ENCODE measurements around the gene RAF1.

Gene RAF1

DNA sequence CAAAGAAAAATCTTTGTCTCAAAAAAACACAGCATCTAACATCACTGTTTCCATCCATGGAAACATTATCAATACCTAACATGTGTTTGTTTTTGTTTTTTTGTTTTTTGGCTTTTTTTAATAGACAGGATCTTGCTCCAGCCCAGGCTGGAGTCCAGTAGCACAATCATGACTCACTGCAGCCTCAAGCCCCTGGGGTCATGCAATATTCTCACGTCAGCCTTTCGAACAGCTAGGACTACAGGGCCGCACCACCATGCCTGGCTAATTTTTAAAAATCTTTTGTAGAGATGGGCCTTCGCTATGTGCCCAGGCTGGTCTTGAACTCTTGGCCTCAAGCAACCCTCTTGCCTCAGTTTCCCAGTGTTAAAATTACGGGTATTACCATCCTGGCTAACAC is 52.8 kb downstream of the RAF1 start:
- no peak overlapping the region for H3K27ac Mint-ChIP-seq
- H3K9me3 Mint-ChIP-seq = no peaks in the 10 kb centered on the region
- no peak overlapping the region for H3K4me3 Mint-ChIP-seq
- H3K36me3 Mint-ChIP-seq (ENCODE audit: low read depth) = peaks cover 34% of the 10 kb centered on the region
- H3K27me3 Mint-ChIP-seq (ENCODE audit: low read depth) = no peaks in the 10 kb centered on the region
- H3K4me1 Mint-ChIP-seq (ENCODE audit: low read depth) = peaks cover 24% of the 10 kb centered on the region

DNA sequence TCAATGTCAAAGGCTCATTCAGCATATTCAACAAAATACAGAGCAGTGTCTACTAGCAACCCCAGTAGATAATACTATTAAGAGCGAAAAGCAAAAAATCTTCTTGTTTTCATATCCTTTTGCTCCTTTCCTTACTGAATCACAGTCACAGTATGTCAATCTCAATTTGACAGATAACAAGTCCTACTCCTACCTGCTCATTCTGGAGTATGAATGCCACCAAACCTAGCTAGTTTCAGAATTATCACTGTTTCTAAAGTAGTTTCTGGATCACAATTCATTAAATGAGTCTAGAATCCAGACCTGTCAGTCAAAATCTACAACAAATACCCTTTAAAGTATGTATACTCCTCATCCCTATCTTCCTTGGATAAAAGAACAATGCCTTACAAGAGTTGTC is 55.5 kb downstream of the RAF1 start:
- no peak overlapping the region for H3K27ac Mint-ChIP-seq

DNA sequence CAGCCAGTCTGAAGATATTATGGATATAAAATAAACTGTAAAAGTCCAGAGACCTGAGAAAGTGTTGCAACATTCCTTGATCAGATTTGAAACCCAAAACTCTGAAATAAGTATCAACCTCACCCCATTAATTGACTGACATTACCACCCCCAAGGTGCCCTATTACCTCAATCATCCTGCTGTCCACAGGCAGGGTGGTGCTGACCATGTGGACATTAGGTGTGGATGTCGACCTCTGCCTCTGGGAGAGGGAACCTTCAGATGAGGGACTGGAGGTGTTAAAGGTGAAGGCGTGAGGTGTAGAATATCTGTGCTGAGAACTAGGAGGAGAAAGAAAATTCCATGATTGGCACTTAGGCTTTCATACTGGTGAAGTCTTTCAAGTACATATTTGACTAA is 59.9 kb downstream of the RAF1 start:
- Mint-ChIP-seq H3K27ac (no peak overlapping the region), H3K27me3 (ENCODE audit: low read depth) (no peaks in the 10 kb centered on the region), H3K4me1 (ENCODE audit: low read depth) (peaks cover 8% of the 10 kb centered on the region), H3K36me3 (ENCODE audit: low read depth) (peaks cover 42% of the 10 kb centered on the region), H3K4me3 (no peak overlapping the region), H3K9me3 (no peaks in the 10 kb centered on the region)

More for the DNA sequence above, 55.5 kb downstream of the RAF1 start:
- H3K36me3 Mint-ChIP-seq (ENCODE audit: low read depth) = peaks cover 32% of the 10 kb centered on the region
- H3K27me3 Mint-ChIP-seq (ENCODE audit: low read depth) = no peaks in the 10 kb centered on the region
- peaks cover 12% of the 10 kb centered on the region for H3K4me1 Mint-ChIP-seq (ENCODE audit: low read depth)
- H3K9me3 Mint-ChIP-seq = no peaks in the 10 kb centered on the region
- H3K4me3 Mint-ChIP-seq = no peak overlapping the region

DNA sequence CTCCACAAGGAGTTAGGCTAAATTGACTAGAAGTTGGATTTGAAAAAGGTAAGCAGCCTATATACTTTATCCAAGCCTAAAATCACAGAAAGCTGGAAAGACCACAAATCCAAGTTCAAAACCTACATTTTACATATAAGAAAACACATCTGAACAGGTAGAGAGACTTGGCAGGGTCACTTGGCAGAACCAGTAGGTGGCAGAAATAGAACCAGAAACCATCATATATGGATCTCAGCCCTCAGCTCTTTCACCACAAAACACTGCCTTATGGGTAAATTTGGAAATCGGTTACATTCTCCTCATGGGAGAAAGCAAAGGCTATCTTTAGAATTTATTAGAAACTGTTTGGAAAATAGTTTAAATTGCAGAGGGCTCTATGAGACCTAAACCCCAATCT is 62.8 kb downstream of the RAF1 start:
- Mint-ChIP-seq H3K27me3 (ENCODE audit: low read depth) (no peaks in the 10 kb centered on the region), H3K4me1 (ENCODE audit: low read depth) (no peaks in the 10 kb centered on the region), H3K36me3 (ENCODE audit: low read depth) (peaks cover 34% of the 10 kb centered on the region), H3K4me3 (no peak overlapping the region), H3K9me3 (no peaks in the 10 kb centered on the region), H3K27ac (no peak overlapping the region)

DNA sequence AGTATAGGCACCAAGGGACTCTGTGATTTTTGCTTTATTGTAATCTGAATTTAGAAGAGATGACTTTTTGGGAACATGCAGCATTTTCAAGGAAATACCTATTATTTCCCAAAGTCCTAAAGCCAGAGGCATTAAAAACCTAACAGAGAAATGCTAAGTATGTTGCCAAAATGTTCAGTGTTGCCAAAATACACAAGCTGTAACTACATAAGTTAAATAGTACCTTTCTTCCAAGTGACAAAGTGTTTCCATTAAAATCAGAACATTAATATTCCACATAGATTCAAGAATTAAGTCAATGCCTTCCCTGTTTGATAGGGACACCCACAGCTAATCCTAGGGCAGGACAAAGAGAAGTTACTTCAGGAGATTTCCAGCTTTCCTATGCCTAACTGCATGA is 65.0 kb downstream of the RAF1 start:
- Mint-ChIP-seq H3K36me3 (ENCODE audit: low read depth) (peaks cover 28% of the 10 kb centered on the region), H3K9me3 (no peaks in the 10 kb centered on the region), H3K4me1 (ENCODE audit: low read depth) (no peaks in the 10 kb centered on the region), H3K27me3 (ENCODE audit: low read depth) (no peaks in the 10 kb centered on the region), H3K4me3 (no peak overlapping the region), H3K27ac (no peak overlapping the region)

DNA sequence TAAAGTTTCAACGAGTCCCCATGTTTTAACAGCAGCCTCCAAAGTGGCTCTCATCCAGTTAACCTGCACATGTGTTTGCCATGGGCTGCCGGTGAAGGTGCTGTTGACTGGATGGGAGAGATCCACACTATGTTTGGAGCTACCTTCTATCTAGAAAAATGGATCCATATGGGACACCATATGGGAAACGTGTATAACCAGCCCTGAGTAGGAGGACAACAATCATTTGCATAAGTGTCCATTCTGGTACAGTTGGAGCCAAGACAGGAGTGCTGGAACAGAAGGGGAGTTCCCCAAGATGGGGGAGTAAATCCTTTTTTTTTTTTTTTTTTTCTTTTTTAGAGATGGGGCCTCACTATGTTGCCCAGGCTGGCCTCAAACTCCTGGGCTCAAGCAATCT is 70.4 kb downstream of the RAF1 start:
- H3K27me3 Mint-ChIP-seq (ENCODE audit: low read depth) = no peaks in the 10 kb centered on the region
- no peaks in the 10 kb centered on the region for H3K4me1 Mint-ChIP-seq (ENCODE audit: low read depth)
- H3K27ac Mint-ChIP-seq = peak overlapping the region; percentile 62
- H3K9me3 Mint-ChIP-seq = no peaks in the 10 kb centered on the region
- H3K36me3 Mint-ChIP-seq (ENCODE audit: low read depth) = peaks cover 25% of the 10 kb centered on the region
- no peak overlapping the region for H3K4me3 Mint-ChIP-seq

DNA sequence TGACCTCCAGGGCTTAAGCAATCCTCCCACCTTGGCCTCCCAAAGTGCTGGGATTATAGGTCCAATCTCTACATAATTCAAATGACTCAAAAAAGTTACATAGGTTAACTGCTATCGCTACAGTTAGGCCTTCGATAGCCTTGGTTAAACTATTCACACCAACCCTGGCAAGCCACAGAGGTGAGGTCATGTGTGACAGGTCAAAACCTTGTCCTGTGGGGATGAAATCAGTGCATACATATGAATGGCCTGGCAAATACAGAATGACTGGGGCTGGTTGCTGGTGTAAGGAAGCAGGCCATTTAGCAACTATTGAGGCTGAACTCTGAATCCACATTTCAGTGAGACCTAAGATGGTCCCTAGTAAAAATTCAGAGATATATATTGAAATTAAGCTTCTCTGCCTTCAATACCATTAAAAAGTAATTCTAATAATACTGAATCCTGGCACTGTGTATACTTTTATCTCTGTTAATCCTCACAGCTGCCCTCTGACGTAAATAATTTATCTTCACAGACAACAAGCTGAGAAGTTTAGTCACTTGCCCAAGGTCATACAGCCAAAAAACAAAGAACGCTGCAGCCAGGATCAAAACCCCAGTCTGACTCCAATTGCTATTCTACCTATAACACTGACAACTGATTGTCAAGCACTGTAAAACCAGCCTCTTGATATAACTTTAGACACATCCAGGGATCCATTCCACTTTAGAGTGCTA is 71.8 kb downstream of the RAF1 start:
- no peaks in the 10 kb centered on the region for H3K9me3 Mint-ChIP-seq
- no peaks in the 10 kb centered on the region for H3K27me3 Mint-ChIP-seq (ENCODE audit: low read depth)
- peaks cover 21% of the 10 kb centered on the region for H3K36me3 Mint-ChIP-seq (ENCODE audit: low read depth)
- H3K4me3 Mint-ChIP-seq = no peak overlapping the region
- no peak overlapping the region for H3K27ac Mint-ChIP-seq
- no peaks in the 10 kb centered on the region for H3K4me1 Mint-ChIP-seq (ENCODE audit: low read depth)

DNA sequence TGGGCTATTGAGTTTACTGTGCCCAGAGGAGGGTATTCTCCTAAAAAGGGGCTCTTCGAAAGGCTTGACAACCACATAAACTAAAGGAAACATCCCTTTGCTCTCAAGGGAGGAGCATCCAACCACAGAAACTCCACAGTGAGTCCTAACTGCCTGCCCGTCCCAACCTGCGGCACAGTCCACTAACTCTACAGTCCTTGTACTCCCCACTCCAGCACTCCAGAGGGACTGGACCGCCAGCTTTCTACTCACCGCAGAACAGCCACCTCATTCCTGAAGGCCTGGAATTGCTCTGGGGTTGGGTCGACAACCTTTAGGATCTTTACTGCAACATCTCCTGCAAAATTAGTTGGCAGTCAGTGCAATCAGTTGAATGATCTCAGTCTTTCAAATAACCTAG is 72.5 kb downstream of the RAF1 start:
- no peaks in the 10 kb centered on the region for H3K9me3 Mint-ChIP-seq
- H3K36me3 Mint-ChIP-seq (ENCODE audit: low read depth) = peaks cover 19% of the 10 kb centered on the region
- no peaks in the 10 kb centered on the region for H3K27me3 Mint-ChIP-seq (ENCODE audit: low read depth)
- no peaks in the 10 kb centered on the region for H3K4me1 Mint-ChIP-seq (ENCODE audit: low read depth)
- H3K27ac Mint-ChIP-seq = no peak overlapping the region
- H3K4me3 Mint-ChIP-seq = no peak overlapping the region

DNA sequence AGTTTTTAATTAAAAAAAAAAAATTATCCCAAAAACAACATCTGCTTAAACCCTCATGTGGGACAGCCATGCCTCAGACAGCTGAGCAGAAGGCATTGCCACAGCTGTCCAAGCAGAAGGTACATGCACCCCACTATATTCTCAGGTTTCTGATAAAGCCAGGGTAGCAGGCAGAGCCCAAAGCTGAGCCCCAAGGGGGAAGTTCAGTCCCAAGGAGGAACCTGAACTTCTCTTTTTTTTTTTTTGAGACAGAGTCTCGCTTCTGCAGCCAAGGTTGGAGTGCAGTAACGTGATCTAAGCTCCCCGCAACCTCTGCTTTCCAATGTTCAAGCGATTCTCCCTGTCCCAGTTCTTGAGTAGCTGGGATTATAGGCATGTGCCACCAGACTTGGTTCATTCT is 73.8 kb downstream of the RAF1 start:
- no peak overlapping the region for H3K4me3 Mint-ChIP-seq
- peaks cover 28% of the 10 kb centered on the region for H3K36me3 Mint-ChIP-seq (ENCODE audit: low read depth)
- H3K27me3 Mint-ChIP-seq (ENCODE audit: low read depth) = no peaks in the 10 kb centered on the region

DNA sequence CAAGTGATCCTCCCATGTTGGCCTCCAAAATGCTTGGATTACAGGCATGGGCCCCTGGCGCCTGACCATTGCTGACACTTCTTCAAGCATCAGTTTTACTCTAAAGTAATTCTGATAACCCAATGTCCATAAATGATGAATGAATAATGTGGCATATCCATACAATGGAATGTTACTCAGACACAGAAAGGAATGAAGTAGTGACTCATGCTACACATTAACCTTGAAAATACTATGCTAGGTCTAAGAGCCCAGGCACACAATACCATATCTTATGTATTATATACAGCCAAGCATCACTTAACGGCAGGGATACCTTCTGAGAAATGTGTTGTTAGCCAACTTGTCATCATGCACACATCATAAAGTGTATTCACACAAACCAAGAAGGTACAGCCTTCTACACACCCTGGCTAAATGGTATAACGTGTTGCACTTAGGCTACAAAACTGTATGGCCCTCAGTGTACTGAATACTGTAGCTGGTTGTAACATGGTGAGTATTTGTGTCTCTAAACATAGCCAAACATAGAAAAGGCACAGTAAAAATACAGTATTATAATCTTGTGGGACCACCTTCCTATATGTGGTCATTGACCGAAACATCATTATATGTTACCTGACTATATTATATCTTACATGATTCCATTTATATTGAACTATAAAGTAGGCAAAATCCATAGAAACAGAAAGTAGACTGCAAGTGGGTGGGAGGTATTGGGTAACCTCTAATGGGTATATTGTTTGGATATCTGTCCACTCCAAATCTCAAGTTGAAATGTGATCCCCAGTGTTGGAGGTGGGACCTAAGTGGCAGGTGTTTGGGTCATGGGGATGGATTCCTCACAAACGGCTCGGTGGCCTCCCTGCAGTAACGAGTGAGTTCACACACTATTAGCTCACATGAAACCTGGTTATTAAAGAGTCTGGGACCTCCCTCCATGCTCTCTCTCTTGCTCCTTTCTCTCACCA is 75.6 kb downstream of the RAF1 start:
- H3K36me3 Mint-ChIP-seq (ENCODE audit: low read depth) = peaks cover 38% of the 10 kb centered on the region
- no peaks in the 10 kb centered on the region for H3K27me3 Mint-ChIP-seq (ENCODE audit: low read depth)
- H3K27ac Mint-ChIP-seq = no peak overlapping the region
- no peaks in the 10 kb centered on the region for H3K9me3 Mint-ChIP-seq
- H3K4me3 Mint-ChIP-seq = no peak overlapping the region
- no peaks in the 10 kb centered on the region for H3K4me1 Mint-ChIP-seq (ENCODE audit: low read depth)

More for the DNA sequence above, 73.8 kb downstream of the RAF1 start:
- Mint-ChIP-seq H3K4me1 (ENCODE audit: low read depth) (no peaks in the 10 kb centered on the region), H3K9me3 (no peaks in the 10 kb centered on the region), H3K27ac (no peak overlapping the region)

DNA sequence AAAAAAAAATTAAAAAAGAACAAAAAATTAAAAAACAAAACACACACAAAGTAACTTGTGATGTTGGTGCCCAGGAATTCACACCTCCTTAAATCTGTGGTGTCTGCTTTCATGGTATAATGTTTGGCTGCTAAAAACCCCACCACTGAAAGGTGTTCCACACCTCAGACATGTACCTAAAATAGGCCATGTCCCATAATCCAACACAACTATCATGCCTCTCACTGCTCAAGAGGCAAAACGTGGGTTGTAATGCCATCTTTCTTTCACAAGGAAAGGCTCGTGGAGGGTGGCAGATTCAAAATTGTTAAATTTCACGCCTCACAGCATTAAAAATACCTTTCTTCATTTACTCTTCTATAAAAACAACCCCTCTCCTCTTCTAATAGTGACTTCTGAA is 77.5 kb downstream of the RAF1 start:
- Mint-ChIP-seq H3K4me3 (no peak overlapping the region), H3K27ac (no peak overlapping the region), H3K36me3 (ENCODE audit: low read depth) (peaks cover 39% of the 10 kb centered on the region), H3K27me3 (ENCODE audit: low read depth) (no peaks in the 10 kb centered on the region), H3K4me1 (ENCODE audit: low read depth) (no peaks in the 10 kb centered on the region), H3K9me3 (no peaks in the 10 kb centered on the region)

DNA sequence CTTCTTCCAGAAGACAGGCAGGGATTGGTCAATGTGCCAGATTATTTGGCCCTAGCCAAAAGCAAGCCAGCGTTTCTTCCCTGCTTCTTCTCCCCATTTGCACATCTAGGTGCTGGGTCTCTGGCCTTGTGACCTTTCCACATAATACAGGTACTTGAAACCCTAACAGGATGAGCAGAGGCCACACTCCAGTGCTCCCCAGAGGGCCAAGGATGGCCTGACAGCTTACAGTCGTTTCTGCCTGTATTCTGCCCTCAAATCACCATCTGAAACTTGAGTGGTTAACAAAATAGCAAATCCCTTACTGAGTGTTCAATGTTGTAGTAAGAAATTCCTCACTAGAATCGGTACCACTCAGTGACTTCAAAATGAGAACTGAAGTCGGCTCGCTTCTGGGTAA is 77.9 kb downstream of the RAF1 start:
- no peak overlapping the region for H3K27ac Mint-ChIP-seq
- H3K4me1 Mint-ChIP-seq (ENCODE audit: low read depth) = no peaks in the 10 kb centered on the region
- no peak overlapping the region for H3K4me3 Mint-ChIP-seq
- no peaks in the 10 kb centered on the region for H3K9me3 Mint-ChIP-seq
- peaks cover 38% of the 10 kb centered on the region for H3K36me3 Mint-ChIP-seq (ENCODE audit: low read depth)
- no peaks in the 10 kb centered on the region for H3K27me3 Mint-ChIP-seq (ENCODE audit: low read depth)

DNA sequence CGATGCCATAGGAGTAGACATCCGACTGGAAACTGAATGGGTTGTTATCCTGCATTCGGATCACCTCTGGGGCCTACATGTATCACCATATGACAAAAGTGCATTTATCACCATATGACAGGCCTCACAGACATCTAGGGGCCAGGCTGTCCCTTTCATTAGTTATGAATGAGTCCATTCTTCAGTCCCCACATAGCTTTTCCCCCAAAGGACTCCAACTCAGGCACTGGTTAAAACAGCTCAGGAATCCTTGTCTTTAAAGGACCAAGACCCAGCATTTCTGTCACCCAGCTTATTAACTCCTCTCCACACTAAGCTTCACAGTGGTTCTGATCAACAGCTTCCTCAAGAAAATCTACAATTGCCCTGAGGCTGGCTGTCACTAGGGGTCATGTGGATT is 78.7 kb downstream of the RAF1 start:
- Mint-ChIP-seq H3K27me3 (ENCODE audit: low read depth) (no peaks in the 10 kb centered on the region), H3K4me3 (no peak overlapping the region), H3K9me3 (no peaks in the 10 kb centered on the region), H3K36me3 (ENCODE audit: low read depth) (peaks cover 38% of the 10 kb centered on the region), H3K4me1 (ENCODE audit: low read depth) (no peaks in the 10 kb centered on the region), H3K27ac (no peak overlapping the region)

DNA sequence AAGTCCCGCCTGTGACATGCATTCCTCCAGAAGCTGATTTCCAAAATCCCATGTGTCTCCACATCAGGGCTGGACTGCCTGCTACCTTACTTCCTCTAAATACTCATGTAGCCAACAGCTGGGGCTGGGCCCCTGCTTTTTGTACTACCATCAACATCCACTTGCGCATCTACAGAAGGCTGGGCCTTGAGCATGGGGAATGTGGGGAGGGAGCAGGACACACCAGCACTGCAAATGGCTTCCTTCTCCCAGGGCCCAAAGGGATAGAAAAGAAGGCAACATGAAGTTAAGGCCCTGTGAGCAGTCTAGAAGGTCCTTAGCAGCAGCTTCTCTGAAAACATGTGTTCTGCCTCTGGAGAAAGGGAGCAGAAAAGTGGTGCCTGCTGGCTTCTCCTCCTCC is 79.8 kb downstream of the RAF1 start:
- Mint-ChIP-seq H3K36me3 (ENCODE audit: low read depth) (peaks cover 42% of the 10 kb centered on the region), H3K27ac (no peak overlapping the region), H3K4me1 (ENCODE audit: low read depth) (no peaks in the 10 kb centered on the region), H3K27me3 (ENCODE audit: low read depth) (no peaks in the 10 kb centered on the region), H3K4me3 (no peak overlapping the region), H3K9me3 (no peaks in the 10 kb centered on the region)

DNA sequence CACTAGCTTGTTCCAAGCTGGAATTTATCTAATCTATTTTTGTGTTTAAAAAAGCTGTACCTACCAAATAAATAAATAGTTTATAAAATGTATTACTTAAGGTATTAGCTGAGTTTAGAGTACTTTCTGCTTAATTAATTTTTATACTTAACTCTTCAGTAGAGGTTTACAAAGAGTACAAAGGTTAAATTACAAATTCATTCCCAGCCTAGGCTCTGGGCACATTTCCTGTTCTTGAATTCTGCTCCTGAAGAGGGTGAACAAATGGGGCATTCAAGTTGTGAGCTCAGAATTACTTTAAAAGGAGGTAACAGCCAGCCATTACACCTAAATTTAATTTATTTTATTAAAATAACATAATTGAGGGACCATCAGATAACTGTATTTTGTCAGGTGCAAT is 80.6 kb downstream of the RAF1 start:
- Mint-ChIP-seq H3K27me3 (ENCODE audit: low read depth) (no peaks in the 10 kb centered on the region), H3K4me3 (no peak overlapping the region), H3K36me3 (ENCODE audit: low read depth) (peaks cover 44% of the 10 kb centered on the region), H3K4me1 (ENCODE audit: low read depth) (peaks cover 2% of the 10 kb centered on the region), H3K27ac (no peak overlapping the region), H3K9me3 (no peaks in the 10 kb centered on the region)

Measured in T-helper 1 cell treated with Interleukin-12 subunit alpha and Interleukin-12 subunit beta and Interleukin-4 antibody, amounts not matched to agents 30 μg/mL and 1 μg/mL, for 36 hours (primary cell).